Prostate gland (tissue), 2 donors: ENCODE results near the gene LRBA.

Experiments
- POLR2A ChIP-seq: fragments of 450-650 bp; IDR thresholded peaks from one replicate; pipeline ENCODE4 v1.6.1; 2016; ENCODE audit warnings: antibody characterized with exemption, mild to moderate bottlenecking
- POLR2AphosphoS5 ChIP-seq: sonication (generic); formaldehyde crosslinking; IDR thresholded peaks from one replicate; pipeline ENCODE4 v1.6.1; 2017; ENCODE audit warnings: antibody characterized with exemption
- TF ChIP-seq, protein P1 (sequence below), 4 experiments: fragments of 200-600 bp in 2 of 4; fragments of 450-650 bp in 2 of 4; sonication (generic) in 2 of 4; IDR thresholded peaks; 1 replicate in 3 of 4; 2 replicates in 1 of 4; pipeline ENCODE4 v1.5.1; 2016 to 2019; ENCODE audit warnings: antibody characterized with exemption in 4 of 4, mild to moderate bottlenecking in 2 of 4, moderate library complexity in 2 of 4

DNA sequence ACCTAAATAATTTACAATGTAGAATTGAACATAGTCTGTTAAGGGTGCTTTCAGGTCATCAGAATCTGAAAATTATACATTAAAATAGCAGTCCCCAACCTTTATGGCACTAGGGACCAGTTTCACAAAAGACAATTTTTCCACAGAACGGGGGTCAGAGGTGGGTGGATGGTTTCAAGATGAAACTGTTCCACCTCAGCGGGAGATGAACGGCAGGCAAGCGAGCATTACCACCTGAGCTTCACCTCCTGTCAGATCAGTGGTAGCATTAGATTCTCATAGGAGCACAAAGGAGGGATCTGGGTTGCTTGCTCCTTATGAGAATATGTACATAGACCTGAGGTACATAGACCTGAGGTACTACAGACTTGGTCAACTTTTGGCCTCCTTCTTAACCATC lies 29.0 kb downstream of the LRBA start:
- TF ChIP-seq POLR2A (no peak), POLR2AphosphoS5 (no peak)
- TF ChIP-seq, protein P1, sequence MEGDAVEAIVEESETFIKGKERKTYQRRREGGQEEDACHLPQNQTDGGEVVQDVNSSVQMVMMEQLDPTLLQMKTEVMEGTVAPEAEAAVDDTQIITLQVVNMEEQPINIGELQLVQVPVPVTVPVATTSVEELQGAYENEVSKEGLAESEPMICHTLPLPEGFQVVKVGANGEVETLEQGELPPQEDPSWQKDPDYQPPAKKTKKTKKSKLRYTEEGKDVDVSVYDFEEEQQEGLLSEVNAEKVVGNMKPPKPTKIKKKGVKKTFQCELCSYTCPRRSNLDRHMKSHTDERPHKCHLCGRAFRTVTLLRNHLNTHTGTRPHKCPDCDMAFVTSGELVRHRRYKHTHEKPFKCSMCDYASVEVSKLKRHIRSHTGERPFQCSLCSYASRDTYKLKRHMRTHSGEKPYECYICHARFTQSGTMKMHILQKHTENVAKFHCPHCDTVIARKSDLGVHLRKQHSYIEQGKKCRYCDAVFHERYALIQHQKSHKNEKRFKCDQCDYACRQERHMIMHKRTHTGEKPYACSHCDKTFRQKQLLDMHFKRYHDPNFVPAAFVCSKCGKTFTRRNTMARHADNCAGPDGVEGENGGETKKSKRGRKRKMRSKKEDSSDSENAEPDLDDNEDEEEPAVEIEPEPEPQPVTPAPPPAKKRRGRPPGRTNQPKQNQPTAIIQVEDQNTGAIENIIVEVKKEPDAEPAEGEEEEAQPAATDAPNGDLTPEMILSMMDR (IDR thresholded peaks at IDR 0.05): no peak
